Heart left ventricle (tissue), 16 donors: ENCODE data around the gene ZFP36. TPM values are rescaled to one million over a fixed set of nuclear protein-coding genes. Genes with fewer than 3 reads are reported as not detected.

Experiments
- ATAC-seq, 4 donors: fragments of 200-7000 bp; cut with Tn5 transposase; one replicate each; pipeline ENCODE4 v1.9.1; 2020 to 2022; ENCODE audit warnings: moderate library complexity in 4 of 4, mild to moderate bottlenecking in 3 of 4, moderate number of reproducible peaks in 1 of 4
- DNase-seq, 5 donors: peaks; one replicate each; pipeline ENCODE4 v3.0.0-alpha.2; 2020
- H3K27ac ChIP-seq, 12 donors: fragments of 200-600 bp; sonication (generic) in 4 of 12; one replicate each; pipeline versions ENCODE4 v1.5.0 to v1.8.0; 2016 to 2022; ENCODE audit warnings: mild to moderate bottlenecking in 2 of 12
- H3K27me3 ChIP-seq, 9 donors: fragments of 200-600 bp; sonication (generic) in 2 of 9; one replicate each; pipeline versions ENCODE4 v1.5.1 to v1.8.0; 2016 to 2022; ENCODE audit warnings: mild to moderate bottlenecking in 3 of 9
- H3K36me3 ChIP-seq, 9 donors: fragments of 200-600 bp; sonication (generic) in 2 of 9; one replicate each; pipeline versions ENCODE4 v1.5.0 to v1.8.0; 2018 to 2022; ENCODE audit warnings: mild to moderate bottlenecking in 2 of 9
- H3K4me1 ChIP-seq, 12 donors: fragments of 200-600 bp; sonication (generic) in 4 of 12; one replicate each; pipeline versions ENCODE4 v1.5.0 to v1.8.0; 2016 to 2022; ENCODE audit warnings: mild to moderate bottlenecking in 3 of 12
- H3K4me3 ChIP-seq, 12 donors: fragments of 200-600 bp; sonication (generic) in 4 of 12; one replicate each; pipeline versions ENCODE4 v1.5.0 to v1.8.0; 2017 to 2022; ENCODE audit warnings: mild to moderate bottlenecking in 9 of 12, moderate library complexity in 4 of 12
- H3K9me3 ChIP-seq, 12 donors: fragments of 200-600 bp; sonication (generic) in 4 of 12; one replicate each; pipeline versions ENCODE4 v1.5.0 to v1.8.0; 2016 to 2022; ENCODE audit warnings: mild to moderate bottlenecking in 1 of 12
- POLR2A ChIP-seq, 2 donors: fragments of 450-650 bp; IDR thresholded peaks; one replicate each; pipeline ENCODE4 v1.6.1; 2017; ENCODE audit warnings: antibody characterized with exemption in 2 of 2, mild to moderate bottlenecking in 2 of 2, moderate library complexity in 2 of 2
- WGBS, 4 donors: extraction: QIAGEN DNeasy Blood & Tissue Kit in 2 of 4; methylation state at CpG; one replicate each; pipeline versions ENCODE4 v1.1.5 to v1.1.7; 2013 to 2018; 5-methylcytosine and 5-hydroxymethylcytosine counted together
- intact Hi-C, 10 donors: fragments of 100-400 bp; cut with DNase I; formaldehyde crosslinking; loops; one replicate each; pipeline versions ENCODE4 v1.11.1 to v1.14.2; 2022
- polyA plus RNA-seq, 2 donors: library from polyadenylated mRNA; stranded (reverse); fragments of 200-250 nt; gene quantifications; one replicate each; pipeline ENCODE4 v1.2.3, GENCODE V29; 2013
- total RNA-seq, 9 donors: library from RNA; depleted of rRNA in 2 of 9; stranded (reverse); fragments of >200 nt in 2 of 9; fragmentation: NEBNext Ultra II Directional in 3 of 9; extraction: Animal tissue kit (Norgen Biotek cat#: 25700) in 3 of 9; gene quantifications; one replicate each; pipeline versions ENCODE4 v1.1.0 to v1.2.4, GENCODE V29; 2016 to 2023
- TF ChIP-seq, protein P1 (sequence below), 12 donors: fragments of 200-600 bp; sonication (generic) in 4 of 12; IDR thresholded peaks; one replicate each; pipeline versions ENCODE4 v1.5.0 to v1.8.0; 2018 to 2022; ENCODE audit warnings: antibody characterized with exemption in 12 of 12, mild to moderate bottlenecking in 5 of 12
- donor health status: ischemic (EF 13 %, LVEDD 7.1; RV severe dilation, severe dysfunction).
- donor health status: healthy with polysubstance abuse.
- donor health status: DM: no; HTN: yes; CAD: no.
- donor health status: DM: no; HTN: no; CAD: no.
- donor health status: ischemic (EF 25% LVEDD 6.9; RV normal size, moderate dysfunction).
- donor health status: ischemic (EF 25% LVEDD 5.7; RV mildly dilated, moderate dysfunction).
- donor health status: healthy.
- donor health status: DM: yes; HTN: yes; CAD: no.
- donor health status: ischemic (EF 35%, LVEDD 5.7; RV mildly dilated, moderate dysfunction).
- donor health status: nonischemic (EF 11% LVEDD 7.7; RV severe dilation, severe dysfunction).
- donor health status: DM: yes; HTN: yes; CAD: no.
- donor health status: PGD.
- donor health status: ischemic (EF 29% LVEDD 5.4; RV normal size, mild dysfunction).
- donor health status: nonischemic (EF 23%, LVEDD 6.1; RV moderate dilation, normal function).

The ZFP36 gene
- total and polyA plus RNA-seq, 11 donors: 16.1 to 145 (median 51.1) TPM

- ATAC-seq (no peak), DNase-seq (no peak)
- intact Hi-C loops: no loop called here
- WGBS, 4 donors: 71 to 81% (median 79%) methylated on average over 20 of the region's 20 CpGs
- Histone ChIP-seq H3K4me3 (no peak overlapping the region), H3K4me1 (peaks cover 3 to 15% (median 9%) of the 10 kb centered on the region in 12 donors), H3K27ac (no peak overlapping the region), H3K9me3 (no peaks in the 10 kb centered on the region), H3K27me3 (no peaks in the 10 kb centered on the region), H3K36me3 (peaks cover 3 to 89% (median 86%) of the 10 kb centered on the region in 9 donors)
- no peak for TF ChIP-seq POLR2A (IDR thresholded peaks at IDR 0.05)
- TF ChIP-seq, protein P1, sequence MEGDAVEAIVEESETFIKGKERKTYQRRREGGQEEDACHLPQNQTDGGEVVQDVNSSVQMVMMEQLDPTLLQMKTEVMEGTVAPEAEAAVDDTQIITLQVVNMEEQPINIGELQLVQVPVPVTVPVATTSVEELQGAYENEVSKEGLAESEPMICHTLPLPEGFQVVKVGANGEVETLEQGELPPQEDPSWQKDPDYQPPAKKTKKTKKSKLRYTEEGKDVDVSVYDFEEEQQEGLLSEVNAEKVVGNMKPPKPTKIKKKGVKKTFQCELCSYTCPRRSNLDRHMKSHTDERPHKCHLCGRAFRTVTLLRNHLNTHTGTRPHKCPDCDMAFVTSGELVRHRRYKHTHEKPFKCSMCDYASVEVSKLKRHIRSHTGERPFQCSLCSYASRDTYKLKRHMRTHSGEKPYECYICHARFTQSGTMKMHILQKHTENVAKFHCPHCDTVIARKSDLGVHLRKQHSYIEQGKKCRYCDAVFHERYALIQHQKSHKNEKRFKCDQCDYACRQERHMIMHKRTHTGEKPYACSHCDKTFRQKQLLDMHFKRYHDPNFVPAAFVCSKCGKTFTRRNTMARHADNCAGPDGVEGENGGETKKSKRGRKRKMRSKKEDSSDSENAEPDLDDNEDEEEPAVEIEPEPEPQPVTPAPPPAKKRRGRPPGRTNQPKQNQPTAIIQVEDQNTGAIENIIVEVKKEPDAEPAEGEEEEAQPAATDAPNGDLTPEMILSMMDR (IDR thresholded peaks at IDR 0.05): no peak
Measured at GRCh38 chr19:39385629-39386411, 20.8 kb upstream of the ZFP36 start.

- peaks cover 3 to 16% (median 10%) of the 10 kb centered on the region in 12 donors for H3K4me1 ChIP-seq
- H3K36me3 ChIP-seq: peaks cover 3 to 82% (median 78%) of the 10 kb centered on the region in 9 donors
- intact Hi-C loops: no loop called here
- 87 to 91% (median 89%) methylated on average over 7 of the region's 7 CpGs for WGBS, 4 donors
- ATAC-seq (no peak), DNase-seq (no peak)
- H3K9me3 ChIP-seq: no peaks in the 10 kb centered on the region
- no peak overlapping the region for H3K27ac ChIP-seq
- no peak overlapping the region for H3K4me3 ChIP-seq
- no peaks in the 10 kb centered on the region for H3K27me3 ChIP-seq
- TF ChIP-seq POLR2A (IDR thresholded peaks at IDR 0.05): no peak
- TF ChIP-seq, protein P1 (IDR thresholded peaks at IDR 0.05): no peak
Measured at GRCh38 chr19:39386557-39386956, 20.1 kb upstream of the ZFP36 start.

DNA sequence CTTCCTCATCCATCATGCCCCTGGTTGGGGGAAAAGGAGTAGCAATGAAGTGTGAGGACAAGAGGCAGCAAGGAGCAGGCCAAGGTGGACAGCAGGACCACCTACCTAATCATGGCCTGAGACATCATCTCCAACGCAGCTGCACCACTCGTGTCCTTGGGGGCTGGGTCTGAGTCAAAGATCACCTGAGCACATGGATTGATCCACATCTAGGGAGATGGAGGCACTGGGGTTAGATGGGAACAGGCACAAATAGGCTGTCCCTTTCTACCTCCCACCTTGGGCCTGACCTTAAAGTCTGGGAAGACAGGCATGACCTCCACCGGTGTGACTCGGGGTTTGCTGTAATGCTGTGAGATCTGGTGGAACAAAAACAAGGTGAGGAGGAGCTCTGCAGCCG, 18.0 kb upstream of the ZFP36 start:
- no peak overlapping the region for H3K4me3 ChIP-seq
- H3K27me3 ChIP-seq: no peaks in the 10 kb centered on the region
- intact Hi-C loops: no loop called here
- ATAC-seq (no peak), DNase-seq (peak in 1 of 5 donors; percentile 13)
- H3K9me3 ChIP-seq: no peaks in the 10 kb centered on the region
- peak overlapping the region in 1 of 12 donors; percentile 25 for H3K27ac ChIP-seq
- peaks cover 3 to 25% (median 19%) of the 10 kb centered on the region in 12 donors for H3K4me1 ChIP-seq
- 83 to 90% (median 88%) methylated on average over 5 of the region's 5 CpGs for WGBS, 4 donors
- TF ChIP-seq, protein P1 (IDR thresholded peaks at IDR 0.05): no peak
- TF ChIP-seq POLR2A (IDR thresholded peaks at IDR 0.05): no peak
- peaks cover 3 to 71% (median 62%) of the 10 kb centered on the region in 9 donors for H3K36me3 ChIP-seq

- Histone ChIP-seq H3K36me3 (peaks cover 3 to 71% (median 62%) of the 10 kb centered on the region in 9 donors), H3K4me1 (peaks cover 3 to 25% (median 19%) of the 10 kb centered on the region in 12 donors), H3K4me3 (peak overlapping the region in 11 of 12 donors; percentile 74 to 99 (median 96)), H3K27me3 (no peaks in the 10 kb centered on the region), H3K27ac (peak overlapping the region in 10 of 12 donors; percentile 86 to 100 (median 98)), H3K9me3 (no peaks in the 10 kb centered on the region)
- DNase-seq (peak in 1 of 5 donors; percentile 22), ATAC-seq (no peak)
- intact Hi-C loops: loop anchor here in 7 of 10 donors (1.0 to 10.0 kb wide), 7 partner anchors 45 to 145 kb away; partner anchors contain the start of genes SAMD4B (in 4 of the 7), EID2B (in 3 of the 7) and SUPT5H (in 2 of the 7)
- TF ChIP-seq POLR2A (IDR thresholded peaks at IDR 0.05): no peak
- TF ChIP-seq, protein P1 (IDR thresholded peaks at IDR 0.05): no peak
- WGBS, 4 donors: 67 to 73% (median 72%) methylated on average over 11 to 13 of the region's 13 CpGs
Measured at GRCh38 chr19:39389631-39390414, 16.8 kb upstream of the ZFP36 start.
